SKM-1 (cell line): Measurements from ENCODE around the gene AFTPH.

ENCODE experiments used
- DNase-seq: peaks from one replicate; lab custom pipeline; 2025; ENCODE audit not compliant: unreplicated experiment; lab: John Stamatoyannopoulos, UW

AFTPH gene, protein sequence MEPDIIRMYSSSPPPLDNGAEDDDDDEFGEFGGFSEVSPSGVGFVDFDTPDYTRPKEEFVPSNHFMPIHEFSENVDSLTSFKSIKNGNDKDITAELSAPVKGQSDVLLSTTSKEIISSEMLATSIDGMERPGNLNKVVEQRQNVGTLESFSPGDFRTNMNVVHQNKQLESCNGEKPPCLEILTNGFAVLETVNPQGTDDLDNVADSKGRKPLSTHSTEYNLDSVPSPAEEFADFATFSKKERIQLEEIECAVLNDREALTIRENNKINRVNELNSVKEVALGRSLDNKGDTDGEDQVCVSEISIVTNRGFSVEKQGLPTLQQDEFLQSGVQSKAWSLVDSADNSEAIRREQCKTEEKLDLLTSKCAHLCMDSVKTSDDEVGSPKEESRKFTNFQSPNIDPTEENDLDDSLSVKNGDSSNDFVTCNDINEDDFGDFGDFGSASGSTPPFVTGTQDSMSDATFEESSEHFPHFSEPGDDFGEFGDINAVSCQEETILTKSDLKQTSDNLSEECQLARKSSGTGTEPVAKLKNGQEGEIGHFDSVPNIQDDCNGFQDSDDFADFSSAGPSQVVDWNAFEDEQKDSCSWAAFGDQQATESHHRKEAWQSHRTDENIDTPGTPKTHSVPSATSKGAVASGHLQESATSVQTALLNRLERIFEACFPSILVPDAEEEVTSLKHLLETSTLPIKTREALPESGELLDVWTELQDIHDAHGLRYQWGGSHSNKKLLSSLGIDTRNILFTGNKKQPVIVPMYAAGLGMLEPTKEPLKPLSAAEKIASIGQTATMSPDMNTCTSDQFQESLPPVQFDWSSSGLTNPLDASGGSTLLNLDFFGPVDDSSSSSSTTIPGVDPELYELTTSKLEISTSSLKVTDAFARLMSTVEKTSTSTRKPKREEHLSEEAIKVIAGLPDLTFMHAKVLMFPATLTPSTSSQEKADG

DNA sequence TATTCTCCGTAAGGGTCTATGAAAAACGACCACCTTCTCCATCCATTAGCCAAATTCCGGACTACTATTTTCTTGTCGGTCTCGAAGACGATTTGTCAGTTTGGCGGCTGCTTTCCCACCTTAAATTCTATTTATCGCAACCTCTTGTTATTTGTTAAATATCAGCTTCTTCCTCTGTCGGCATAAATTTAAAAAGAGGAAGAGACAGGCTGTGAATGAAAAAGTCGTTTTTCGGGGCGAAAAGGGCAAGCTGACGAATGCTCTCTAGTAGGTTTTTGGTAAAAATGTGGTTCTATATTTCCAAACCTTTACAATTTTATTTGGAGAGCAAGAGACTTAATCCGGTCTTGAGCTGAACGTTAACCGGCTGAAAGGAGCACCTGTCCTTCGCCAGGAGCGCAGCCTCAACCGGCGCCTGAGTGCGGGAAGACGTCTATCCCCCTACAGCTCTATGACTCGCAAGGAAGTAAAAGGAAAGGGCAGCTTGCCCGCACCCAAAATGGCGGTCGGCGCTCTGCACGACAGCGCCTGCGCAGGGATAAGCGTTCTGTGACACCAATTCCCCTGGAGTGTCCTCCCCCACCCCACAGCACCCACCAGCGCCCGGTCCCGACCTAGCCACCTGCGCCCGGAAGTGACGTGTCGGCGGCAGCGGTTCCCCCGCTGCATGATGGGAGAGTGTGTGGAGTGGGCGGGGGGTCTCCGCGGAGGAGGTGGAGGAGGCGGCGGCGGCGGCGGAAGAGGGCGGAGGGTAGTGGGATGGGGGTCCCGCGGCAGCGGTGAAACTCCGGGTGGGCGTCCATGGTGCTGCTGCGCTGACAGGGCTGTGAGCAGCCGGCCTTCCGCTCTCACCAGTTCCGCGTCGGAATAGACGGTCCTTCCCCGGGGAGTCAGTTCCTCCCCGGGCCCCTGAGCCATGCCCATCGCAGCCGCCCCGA is at the start of gene AFTPH:
TSS of gene AFTPH (plus strand) at position 663 of the 938 bp plus-strand sequence. CDS start 27,147 bp downstream, outside the sequence.
- DNase-seq: peak; percentile 96

DNA sequence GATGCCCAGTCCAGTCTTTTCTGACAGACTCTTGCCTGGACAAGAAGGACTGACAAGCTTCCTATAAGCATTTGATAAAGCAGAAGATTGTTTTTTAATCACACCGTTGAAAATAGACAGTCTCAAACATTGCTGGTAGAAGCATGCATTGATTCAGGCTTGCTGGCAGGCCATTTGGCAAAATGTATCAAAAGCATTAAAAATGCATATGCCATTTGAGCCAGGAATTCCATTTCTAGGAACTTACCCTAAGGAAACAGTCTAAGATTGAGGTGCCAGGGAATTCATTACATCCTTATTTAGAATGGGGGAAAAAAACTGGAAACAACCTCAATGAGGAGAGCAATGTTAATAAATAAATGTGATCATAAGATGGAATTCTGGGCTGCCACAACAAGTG is 49.5 kb upstream of the AFTPH start:
- no peak for DNase-seq

DNA sequence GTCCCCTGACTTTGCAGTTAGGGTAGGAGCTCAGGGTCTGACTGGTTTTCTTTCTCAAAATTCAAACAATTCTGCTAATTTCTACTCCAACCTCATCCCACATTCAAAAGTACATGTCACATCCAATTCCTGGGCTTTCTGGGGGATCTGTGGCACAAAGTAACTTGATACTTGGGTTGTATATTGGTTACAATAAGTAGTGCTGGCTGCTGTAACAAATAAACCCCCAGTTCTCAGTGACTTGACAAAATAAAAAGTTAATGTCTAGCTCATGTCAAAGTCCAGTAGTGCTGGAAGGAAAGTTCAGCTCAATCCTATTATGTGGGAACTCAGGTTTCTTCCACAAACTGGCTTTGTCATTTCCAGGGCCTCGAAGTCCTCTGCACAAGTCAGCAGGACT is 47.1 kb upstream of the AFTPH start:
- no peak for DNase-seq

DNA sequence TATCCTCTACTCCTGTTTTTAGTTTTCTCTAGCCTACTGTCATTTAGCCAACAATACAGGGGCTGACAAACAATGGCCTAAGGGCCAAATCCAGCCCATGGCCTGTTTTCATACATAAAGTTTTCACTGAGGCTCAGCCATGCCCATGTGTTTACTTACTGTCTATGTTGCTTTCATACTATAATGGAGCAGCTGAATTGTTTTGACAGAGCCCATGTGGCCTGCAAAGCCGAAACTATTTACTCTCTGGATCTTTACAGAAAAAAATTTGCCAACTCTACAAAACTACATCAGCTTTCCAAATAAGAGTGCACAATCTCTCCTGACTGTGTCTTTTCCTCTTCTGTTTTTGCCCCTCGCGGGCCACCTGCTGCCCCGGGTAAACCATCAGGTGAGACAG is 46.1 kb upstream of the AFTPH start:
- no peak for DNase-seq

DNA sequence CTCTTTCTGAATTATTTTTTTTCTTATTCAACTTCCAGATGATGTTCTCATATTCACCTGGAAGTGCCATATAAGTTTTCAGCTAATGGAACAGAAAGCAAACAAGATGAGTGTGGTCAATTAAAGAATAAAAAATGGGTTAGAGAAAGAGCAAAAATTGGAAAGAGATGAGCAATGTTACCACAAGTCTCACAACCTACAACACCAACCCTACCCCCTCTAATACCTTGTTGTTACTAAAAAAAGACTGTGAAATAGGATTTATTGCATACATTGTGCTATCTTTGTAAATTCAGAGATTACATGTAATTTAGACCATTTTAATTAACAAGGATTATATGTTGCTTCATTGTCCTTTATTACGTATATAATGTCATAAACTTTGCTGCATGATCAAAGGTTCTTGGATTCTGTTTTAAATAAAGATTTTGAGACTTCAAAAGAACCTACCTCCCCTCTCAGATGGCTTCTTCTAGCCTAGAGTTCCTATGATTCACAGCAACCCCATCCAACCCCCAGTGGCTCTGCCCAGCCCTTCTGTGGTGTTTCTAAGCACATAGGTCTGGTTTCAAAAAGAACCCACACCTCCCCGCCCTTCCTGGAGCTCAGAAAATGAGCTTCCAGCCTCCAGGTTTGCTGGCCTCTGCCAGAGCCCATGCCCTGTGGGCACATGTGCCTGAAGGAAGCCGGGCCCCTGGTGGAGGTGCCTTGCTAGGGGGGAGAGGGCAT is 45.5 kb upstream of the AFTPH start:
- no peak for DNase-seq

DNA sequence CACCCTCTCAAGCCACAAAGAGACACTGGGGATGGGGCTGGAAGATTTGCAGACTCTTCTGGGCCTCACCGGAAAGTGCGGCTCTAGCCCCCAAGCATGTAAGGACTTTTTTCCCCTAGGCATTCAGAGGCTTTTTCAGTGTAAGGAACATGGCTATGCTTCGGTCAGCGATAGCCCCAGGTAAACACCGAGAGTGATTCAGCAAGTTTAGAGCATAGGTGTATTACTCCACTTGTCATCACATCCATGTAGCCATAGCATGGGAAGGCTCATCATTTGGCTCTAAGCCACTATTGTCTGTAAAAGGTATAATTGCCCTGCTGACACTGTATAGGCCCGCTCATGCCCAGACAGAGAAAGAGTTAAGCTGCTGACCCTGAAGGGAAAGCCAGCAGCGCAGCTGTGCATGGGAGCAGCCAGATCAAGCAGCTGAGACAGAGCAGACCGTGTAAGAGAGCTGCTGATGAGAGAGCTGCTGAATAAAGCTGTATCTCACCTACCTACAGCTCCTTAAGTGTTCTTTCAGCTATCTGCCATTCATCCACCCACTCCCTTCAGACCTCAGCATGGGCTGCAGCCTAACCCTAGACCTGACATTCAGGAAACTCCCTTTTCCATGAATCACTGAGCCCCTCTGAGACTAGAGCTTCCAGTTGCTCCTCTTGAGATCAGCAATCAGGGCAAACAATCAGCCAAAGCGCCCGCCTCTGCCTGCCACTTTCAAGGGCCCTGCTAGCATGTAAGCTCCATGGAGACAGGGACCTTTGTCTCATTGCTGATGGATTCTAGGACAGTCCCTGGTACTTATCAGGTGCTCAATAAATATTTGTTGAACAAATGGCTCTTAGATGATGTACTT is 44.6 kb upstream of the AFTPH start:
- no peak for DNase-seq

DNA sequence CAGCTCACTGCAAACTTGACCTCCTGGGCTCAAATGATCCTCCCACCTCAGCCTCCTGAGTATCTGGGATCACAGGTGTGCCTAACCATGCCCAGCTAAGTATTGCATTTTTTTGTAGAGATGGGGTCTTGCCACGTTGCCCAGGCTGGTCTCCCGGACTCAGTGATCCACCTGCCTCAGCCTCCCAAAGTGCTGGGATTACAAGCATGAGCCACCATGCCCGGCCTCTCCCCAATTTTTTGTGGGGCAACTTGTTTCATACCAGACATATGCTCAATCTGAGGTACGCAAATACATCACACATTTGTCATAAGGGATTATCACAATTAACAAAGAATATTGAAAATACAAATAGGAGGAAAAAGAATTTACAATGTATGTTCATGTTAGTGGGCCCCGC is 42.5 kb upstream of the AFTPH start:
- no peak for DNase-seq

DNA sequence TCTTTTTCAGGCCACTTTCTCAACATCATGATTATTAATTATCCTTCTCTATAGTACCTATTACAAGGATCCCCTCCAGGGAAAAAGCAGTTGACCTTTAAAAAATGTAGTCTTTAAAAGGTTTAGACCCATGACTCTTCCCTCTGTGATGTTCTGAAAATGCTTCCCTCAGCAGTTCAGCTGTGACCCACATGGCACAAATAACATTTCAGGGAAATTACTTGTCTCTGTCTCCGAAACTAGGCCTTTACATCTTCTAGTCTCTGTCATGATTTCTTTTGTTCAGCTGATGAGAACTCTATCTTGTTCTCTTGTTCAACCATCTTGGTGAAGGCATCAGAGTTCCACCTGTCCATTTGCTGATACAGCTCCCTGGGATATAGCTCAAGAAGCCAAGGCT is 41.9 kb upstream of the AFTPH start:
- DNase-seq: no peak

DNA sequence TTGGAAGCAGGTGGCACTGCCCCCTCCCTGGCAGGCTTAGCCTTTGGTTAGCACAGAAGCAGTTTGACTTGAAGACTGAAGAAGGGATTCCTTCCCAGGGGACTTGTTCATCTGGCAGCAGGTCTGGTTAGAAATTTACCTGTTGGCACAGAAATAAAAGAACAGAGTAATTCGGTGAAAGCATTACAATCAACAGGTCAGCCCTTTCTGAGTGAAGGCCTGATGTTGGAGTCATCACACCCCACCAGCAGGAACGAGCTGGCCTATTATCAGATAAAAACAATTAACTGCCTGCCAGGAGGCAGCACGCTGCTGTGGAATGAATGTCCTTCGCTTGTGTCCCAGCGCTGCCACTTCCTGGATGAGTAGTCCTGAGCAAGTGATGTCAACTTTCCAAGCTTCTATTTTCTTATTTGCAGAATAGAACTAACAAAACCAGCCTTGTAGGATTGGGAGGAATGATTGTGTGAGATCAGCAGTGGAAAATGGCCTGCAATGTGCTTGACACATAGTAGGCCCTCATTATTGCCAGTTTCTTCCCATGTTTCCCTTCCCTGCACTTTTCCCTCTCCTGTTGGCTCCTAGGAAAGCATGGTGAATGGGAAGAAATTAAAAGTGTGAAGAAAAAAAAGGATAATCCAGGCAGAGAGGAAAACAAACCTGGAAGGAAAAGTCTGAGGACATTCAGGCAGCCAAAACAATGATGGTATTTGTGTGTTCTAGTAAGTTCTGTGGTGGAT is 41.2 kb upstream of the AFTPH start:
- DNase-seq: no peak

DNA sequence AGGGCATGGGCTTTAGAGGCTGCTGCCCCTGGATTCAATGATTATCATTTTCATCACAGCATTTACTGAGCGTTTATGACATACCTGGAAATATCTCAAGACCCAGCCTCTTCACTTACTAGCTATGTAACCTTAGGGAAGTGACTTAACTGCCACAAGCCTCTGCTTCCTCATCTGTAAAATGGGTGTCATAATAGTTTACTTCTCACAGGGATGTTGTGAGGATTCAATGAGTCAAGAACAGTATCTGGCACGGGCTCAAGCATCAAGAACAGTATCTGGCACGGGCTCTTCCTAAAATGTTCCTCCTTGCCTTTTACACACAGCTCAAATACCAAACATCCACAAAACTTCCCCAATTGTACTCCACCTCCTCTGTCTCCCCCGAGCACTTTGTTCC is 38.8 kb upstream of the AFTPH start:
- DNase-seq: no peak

DNA sequence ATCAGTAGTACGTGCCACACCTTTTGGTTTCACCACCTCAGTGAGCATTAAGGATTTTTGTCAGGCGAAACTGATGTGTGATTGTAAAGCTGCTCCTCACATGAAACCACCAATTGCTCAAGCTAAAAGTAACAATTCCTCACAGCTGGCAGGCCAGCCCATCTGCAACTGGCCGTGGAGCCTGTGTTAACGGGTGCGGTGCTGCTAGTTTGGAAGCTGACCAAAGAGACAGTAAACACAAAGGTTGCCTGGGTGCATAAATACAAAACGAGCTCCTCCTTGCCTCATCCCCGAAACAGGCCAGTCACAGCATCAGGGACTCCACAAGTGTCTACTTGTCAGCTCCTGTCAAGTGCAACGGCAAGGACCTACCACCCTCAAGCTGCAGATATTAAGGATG is 38.2 kb upstream of the AFTPH start:
- no peak for DNase-seq

DNA sequence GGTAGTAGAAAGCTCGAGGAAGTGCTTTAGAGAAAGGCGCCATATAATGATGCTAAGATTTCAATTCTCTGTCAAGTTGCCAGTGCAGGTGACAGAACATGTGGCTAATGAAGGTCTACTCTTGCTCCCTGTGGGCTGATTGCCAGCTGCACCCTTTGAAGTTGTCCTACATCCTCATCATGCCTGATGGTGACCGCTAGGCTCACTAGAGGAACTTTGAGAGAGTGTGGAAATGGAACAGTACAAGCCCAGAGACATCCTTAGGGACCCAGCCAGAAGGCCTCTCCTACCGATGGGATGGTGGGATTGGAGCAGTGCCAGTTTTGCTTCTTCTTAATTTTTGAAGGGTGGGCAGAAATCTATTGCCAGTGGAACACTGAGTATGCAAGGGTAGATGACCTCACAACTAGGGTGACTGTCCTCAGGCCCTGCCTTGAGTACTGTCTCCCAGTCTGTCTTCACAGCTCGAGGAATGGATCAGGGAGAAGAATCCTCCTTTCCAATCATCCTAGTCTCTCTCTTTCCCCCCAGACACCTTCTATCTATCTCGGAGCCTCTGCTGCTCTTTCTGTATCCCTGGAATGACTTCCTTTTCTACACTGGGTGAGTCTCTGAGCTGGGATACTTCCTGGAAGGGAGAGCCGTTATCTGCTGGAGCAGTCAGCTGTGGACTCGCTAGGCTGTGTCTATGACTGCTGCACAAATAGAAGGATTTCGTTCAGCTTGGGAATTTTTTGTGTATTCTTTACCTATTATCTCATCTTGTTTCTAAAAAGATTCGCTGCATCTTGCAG is 36.7 kb upstream of the AFTPH start:
- no peak for DNase-seq

DNA sequence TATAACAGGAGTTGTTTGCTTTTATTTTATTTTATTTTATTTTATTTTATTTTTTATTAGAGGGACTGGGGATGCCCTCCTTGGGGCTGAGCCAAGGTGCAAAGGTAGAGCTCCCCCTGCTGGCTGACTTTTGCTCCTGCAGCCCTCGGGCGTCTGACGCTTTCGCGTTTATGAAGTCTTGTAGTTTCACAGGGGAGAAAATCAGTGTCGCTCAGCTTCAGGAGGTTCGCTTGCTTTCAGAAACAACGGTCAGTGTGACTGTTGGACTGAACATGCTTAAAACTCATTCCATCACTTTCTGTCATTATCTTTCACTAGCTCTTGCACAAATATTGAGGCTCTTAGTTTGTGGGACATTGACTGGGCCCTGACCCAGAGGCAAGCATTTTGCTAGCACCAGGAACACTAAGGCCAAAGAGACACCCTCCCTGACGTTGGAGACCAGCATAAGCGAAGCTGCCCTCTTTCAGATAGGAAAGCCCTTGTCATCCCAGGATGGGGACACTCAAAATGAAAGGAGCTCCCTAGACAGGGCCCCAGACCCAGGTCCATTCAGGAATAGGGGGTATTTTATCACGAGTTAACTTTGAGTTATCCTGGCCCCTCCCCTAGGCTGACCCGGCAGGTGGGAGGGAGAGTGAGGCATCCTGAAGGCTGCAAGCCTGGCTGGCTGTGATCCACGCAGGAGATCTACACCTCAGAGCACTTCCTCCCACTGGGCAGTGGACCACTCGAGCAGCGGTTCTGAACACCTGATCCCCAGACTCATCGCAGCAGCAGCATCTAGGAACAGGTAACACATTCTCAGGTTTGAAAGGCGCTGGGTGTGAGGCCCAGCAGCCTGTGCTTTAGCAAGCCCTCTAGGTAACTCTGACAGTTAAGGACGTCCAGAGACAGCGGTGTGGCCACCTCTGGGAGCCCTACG is 35.8 kb upstream of the AFTPH start:
- DNase-seq: peak; percentile 20

DNA sequence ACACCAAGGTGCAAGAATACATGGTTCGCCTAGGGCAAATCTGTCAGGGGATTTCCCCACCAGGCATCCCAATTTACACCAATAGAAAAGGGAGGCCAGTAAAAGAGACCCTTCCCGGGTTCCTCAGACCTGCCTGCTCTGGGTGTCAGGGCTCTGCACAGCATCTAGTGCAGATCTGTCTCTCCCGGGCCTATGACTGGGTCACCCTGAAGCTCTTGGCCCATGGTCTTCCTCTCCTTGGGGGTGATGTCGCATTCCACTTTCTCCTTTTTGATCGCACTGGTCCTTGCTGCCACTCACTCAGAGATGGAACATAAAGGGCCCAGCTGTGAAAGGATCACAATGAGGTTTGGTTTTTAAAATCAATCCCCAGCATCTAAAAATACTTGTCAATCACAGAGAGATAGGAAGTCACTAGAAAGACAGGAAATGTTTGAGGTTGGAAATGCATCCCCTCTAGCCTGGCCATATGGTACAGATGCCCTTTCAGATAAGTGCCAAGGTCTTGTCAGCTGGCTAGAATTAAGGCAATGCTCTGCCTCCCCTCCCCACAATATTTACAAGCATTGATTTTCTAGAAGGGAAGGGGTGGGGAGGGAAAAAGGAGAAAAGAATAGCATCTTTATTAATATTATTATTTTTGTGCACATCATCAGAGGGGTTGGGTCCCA is 34.9 kb upstream of the AFTPH start:
- no peak for DNase-seq

DNA sequence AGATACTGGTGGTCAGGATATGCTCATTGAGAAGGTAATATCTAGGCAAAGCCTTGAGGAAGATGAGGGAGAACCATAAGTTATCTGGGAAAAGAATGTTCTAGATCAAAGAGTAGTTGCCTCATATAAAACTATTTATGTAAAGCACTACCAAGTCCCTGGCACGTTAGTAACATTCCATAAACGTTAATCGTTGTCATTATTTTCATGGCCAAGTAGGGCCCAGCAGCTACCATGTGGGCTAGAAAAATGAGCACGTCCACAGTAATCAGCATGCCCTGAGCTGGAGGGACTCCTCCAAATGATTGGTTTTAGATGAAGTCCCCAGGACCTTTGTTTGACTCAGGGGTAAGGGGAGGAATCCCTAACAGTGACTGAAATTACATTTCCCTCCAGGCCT is 32.7 kb upstream of the AFTPH start:
- DNase-seq: no peak

DNA sequence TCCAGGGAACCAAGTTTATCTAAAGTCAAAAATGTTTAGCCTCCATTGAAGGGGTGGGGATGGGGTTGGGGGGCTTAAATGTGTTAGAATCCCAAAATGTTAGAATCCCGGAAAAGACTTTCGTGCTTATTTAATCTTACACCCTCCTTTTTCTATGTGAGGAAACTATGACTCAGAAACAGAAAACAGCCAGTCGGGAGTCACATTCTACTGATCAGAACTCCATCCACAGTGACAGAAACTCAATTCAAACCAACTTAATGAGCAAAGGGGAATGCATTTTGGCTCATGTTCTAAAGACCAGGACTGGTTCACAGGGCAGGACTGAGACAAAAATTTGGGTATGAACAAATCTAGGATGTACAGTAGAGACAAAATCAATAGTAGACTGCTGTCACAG is 31.9 kb upstream of the AFTPH start:
- DNase-seq: no peak
